Right atrium auricular region (tissue), 2 donors: ENCODE results near the gene BAX. TPM values are rescaled to one million over a fixed set of nuclear protein-coding genes. Genes with fewer than 3 reads are reported as not detected.

Experiments
- DNase-seq: peaks from one replicate; pipeline ENCODE4 v3.0.0-alpha.2; 2019; ENCODE audit warnings: low spot score
- H3K27ac ChIP-seq, 2 donors: fragments of 200-600 bp; sonication (generic); 1 replicate in 1 of 2; 2 replicates in 1 of 2; pipeline ENCODE4 v1.5.1; 2016 to 2019
- H3K27me3 ChIP-seq, 2 donors: fragments of 200-600 bp; sonication (generic); one replicate each; pipeline versions ENCODE4 v1.5.1 to v1.6.0; 2017 to 2019
- H3K36me3 ChIP-seq: fragments of 200-600 bp; sonication (generic); one replicate; pipeline ENCODE4 v1.5.1; 2016
- H3K4me1 ChIP-seq, 2 donors: fragments of 200-600 bp; sonication (generic); one replicate each; pipeline versions ENCODE4 v1.5.1 to v1.6.0; 2017 to 2019
- H3K4me3 ChIP-seq, 2 donors: fragments of 200-600 bp; sonication (generic); 1 replicate in 1 of 2; 2 replicates in 1 of 2; pipeline ENCODE4 v1.5.1; 2017 to 2019; ENCODE audit warnings: mild to moderate bottlenecking in 1 of 2, moderate library complexity in 1 of 2
- H3K9me3 ChIP-seq, 2 donors: fragments of 200-600 bp; sonication (generic); one replicate each; pipeline ENCODE4 v1.5.1; 2019
- CTCF ChIP-seq, 2 donors: fragments of 200-600 bp; sonication (generic); IDR thresholded peaks; one replicate each; pipeline ENCODE4 v1.5.1; 2019; ENCODE audit warnings: antibody characterized with exemption in 2 of 2
- total RNA-seq, 2 donors: library from RNA; depleted of rRNA; stranded (reverse); fragments of >200 nt; gene quantifications; one replicate each; pipeline ENCODE4 v1.1.0, GENCODE V29; 2016

BAX gene
- total RNA-seq, 2 donors from 2014 or later: 10.7 to 21.2 TPM

DNA sequence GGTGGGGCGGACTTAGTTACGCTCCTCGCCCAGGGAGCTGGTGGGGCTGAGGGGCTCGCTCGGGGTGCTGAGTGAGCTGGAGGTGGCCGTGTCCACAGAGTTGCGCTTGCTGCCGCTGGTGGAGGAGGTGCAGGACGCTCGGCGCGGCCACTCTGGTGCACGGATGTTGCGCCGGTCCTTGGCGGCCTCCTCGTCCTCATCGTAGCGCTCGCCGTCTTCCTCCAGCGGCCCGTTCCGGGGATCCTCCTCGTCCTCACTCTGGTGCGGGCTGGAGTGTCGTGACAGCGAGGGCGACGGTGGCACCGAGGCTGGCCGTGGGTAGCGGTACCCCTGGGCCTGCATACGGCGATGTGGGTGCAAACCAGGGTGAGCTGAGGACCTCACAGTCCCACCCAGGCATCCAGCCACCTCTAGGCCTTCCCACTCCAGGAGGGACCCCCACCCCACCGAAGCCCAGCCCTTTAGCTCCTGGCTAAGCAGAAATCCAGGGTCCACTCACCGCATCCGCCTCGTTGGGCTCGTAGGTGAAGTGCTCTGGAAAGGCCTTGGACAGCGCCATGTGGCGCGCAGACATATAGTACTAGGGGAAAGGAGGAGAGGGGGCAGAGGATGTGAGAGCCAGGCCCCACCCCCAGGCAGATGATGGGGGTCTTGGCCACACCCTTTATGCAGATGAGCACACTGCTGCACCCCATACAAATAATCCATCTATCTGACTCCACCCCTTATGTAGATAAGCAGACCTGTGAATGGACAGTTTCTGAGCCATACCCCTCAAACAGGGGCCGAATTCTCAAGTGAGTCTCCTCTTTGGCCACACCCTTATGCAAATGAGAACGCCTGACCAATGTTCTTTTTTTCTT is 14.8 kb downstream of the BAX start:
- H3K9me3 ChIP-seq: no peaks in the 10 kb centered on the region
- H3K27ac ChIP-seq: no peak overlapping the region
- peaks cover 64% of the 10 kb centered on the region for H3K36me3 ChIP-seq
- no peak for DNase-seq
- no peak for TF ChIP-seq CTCF (IDR thresholded peaks at IDR 0.05)
- peaks cover 0 to 42% of the 10 kb centered on the region in 2 donors for H3K4me1 ChIP-seq
- H3K27me3 ChIP-seq: no peaks in the 10 kb centered on the region
- no peak overlapping the region for H3K4me3 ChIP-seq

DNA sequence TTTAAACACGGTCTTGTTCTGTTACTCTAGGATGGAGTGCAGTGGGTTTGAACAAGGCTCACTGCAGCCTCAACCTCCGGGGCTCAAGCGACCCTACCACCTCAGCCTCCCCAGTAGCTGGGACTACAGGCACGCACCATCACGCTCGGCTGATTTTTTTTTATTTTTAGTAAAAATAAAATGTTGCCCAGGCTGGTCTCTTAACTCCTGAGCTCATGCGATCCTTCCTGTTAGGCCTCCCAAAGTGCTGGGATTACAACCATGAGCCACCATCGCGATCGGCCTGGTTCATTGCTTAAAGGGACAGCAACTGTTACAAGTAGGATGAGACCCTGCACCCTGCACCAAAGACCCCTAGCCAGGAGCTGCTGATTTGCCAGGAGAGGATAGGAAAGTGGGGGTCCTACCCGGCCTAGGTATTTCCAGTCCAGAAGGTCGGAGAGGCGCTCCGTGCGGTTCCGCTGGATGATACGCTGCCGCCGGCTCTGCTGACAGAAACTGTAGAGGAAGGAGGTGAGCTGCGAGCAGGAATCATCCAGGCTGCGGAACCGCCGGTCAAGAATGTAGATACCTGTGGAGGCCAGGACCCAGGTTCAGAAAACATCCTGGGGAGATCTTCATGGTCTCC is 15.6 kb downstream of the BAX start:
- Histone ChIP-seq H3K27me3 (no peaks in the 10 kb centered on the region), H3K4me3 (no peak overlapping the region), H3K27ac (no peak overlapping the region), H3K36me3 (peaks cover 67% of the 10 kb centered on the region), H3K9me3 (no peaks in the 10 kb centered on the region), H3K4me1 (peaks cover 0 to 38% of the 10 kb centered on the region in 2 donors)
- no peak for DNase-seq
- no peak for TF ChIP-seq CTCF (IDR thresholded peaks at IDR 0.05)

- DNase-seq: peak; percentile 77
- no peaks in the 10 kb centered on the region for H3K27me3 ChIP-seq
- H3K4me1 ChIP-seq: peaks cover 0 to 38% of the 10 kb centered on the region in 2 donors
- H3K36me3 ChIP-seq: peaks cover 61% of the 10 kb centered on the region
- no peaks in the 10 kb centered on the region for H3K9me3 ChIP-seq
- H3K4me3 ChIP-seq: no peak overlapping the region
- peak; percentile 90 to 92 for TF ChIP-seq CTCF (IDR thresholded peaks at IDR 0.05)
- H3K27ac ChIP-seq: no peak overlapping the region
Observed at GRCh38 chr19:48970923-48971395, 16.3 kb downstream of the BAX start.

- H3K27ac ChIP-seq: peak overlapping the region in 1 of 2 donors; percentile 80
- no peak for TF ChIP-seq CTCF (IDR thresholded peaks at IDR 0.05)
- peaks cover 38% of the 10 kb centered on the region for H3K36me3 ChIP-seq
- DNase-seq: no peak
- H3K27me3 ChIP-seq: no peaks in the 10 kb centered on the region
- no peak overlapping the region for H3K4me3 ChIP-seq
- H3K9me3 ChIP-seq: no peaks in the 10 kb centered on the region
- peaks cover 0 to 14% of the 10 kb centered on the region in 2 donors for H3K4me1 ChIP-seq
Observed at GRCh38 chr19:48975947-48976847, 21.5 kb downstream of the BAX start.

DNA sequence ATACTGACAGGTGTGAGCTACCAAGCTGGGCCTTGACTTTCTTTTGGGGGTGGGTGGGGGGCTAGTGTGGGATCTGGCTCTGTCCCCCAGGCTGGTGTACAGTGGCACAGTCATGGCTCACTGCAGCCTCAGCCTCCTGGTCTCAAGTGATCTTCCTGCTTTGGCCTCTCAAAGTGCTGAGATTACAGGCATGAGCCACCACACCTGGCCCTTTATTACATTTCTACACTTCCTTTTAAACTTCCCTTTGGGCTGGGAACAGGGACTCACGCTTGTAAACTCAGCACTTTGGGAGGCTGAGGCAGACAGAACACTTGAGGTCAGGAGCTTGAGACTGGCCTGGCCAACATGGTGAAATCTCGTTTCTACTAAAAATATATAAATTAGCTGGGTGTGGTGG is 22.4 kb downstream of the BAX start:
- no peak for TF ChIP-seq CTCF (IDR thresholded peaks at IDR 0.05)
- H3K4me1 ChIP-seq: peaks cover 0 to 14% of the 10 kb centered on the region in 2 donors
- H3K27me3 ChIP-seq: no peaks in the 10 kb centered on the region
- H3K9me3 ChIP-seq: no peaks in the 10 kb centered on the region
- H3K27ac ChIP-seq: peak overlapping the region; percentile 80 to 95
- peaks cover 45% of the 10 kb centered on the region for H3K36me3 ChIP-seq
- H3K4me3 ChIP-seq: no peak overlapping the region
- DNase-seq: no peak
